AG04449 (cell line): ENCODE measurements around the gene FAM229A.
A peak's percentile ranks its signal among the peaks of the same experiment; 100 is the strongest.

Experiments used
- CTCF ChIA-PET: fragments of 350-600 bp; formaldehyde crosslinking; extraction: SDS; loops from one replicate; lab custom pipeline; 2021; ENCODE audit warnings: antibody characterized with exemption; lab: Yijun Ruan, JAX
- POLR2A ChIA-PET: fragments of 400-600, 350-600 bp; formaldehyde crosslinking; extraction: SDS; loops from one replicate; lab custom pipeline; 2020; ENCODE audit warnings: antibody characterized with exemption, inconsistent platforms; lab: Yijun Ruan, JAX
- DNase-seq: peaks from one replicate; pipeline ENCODE4 v3.0.0-alpha.2; 2010; ENCODE audit warnings: low read depth, low spot score
- H3K4me3 ChIP-seq: 2 replicates; pipeline ENCODE4 v1.5.1; 2011; ENCODE audit warnings: low read depth, mild to moderate bottlenecking, control low read depth, low read length
- TF ChIP-seq, protein P1 (sequence below): IDR thresholded peaks from one replicate; pipeline ENCODE4 v1.5.1; 2011; ENCODE audit warnings: mild to moderate bottlenecking, moderate library complexity, low read length, control low read depth, inconsistent platforms; ENCODE audit not compliant: insufficient read depth; ENCODE audit errors: missing control alignments

FAM229A gene

DNA sequence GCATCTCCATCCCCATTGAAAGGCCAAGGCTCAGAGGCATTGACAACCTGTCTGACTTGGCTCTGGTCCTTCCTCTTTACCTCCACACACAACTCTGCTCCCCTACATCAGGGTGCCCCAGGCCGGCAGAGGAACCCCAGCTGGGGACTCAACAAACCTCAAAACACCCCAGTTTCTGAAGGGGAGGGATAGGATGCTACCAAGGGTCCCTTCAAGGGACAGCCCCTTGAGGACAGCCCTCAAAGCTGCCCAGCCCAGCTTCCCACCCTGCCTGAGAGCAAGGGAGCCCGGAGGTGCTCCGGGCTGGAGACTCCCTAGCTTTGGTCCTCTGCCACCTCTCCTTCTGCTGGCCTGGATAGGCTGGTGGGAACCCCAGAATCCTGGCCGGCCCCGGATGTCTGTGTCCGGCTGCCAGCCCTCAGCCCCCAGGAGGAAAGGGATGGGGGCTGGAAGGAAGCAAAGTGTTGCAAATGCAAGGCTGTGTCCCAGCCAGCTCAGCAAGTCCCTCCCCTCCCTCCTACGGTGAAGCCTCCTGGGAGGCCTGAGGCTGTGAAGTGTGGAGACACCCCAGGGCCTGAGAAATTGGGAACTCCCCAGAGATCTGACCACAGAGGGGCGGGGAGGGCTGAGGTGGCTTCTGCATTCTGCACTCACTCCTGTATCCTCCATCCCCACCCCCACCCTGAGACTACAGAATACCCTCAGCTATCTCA, 25.2 kb downstream of the FAM229A start:
- ChIA-PET CTCF (interaction anchor here (1.1 to 2.8 kb wide), 4 partner anchors 10 to 121 kb away, joined by 6 to 15 read pairs (median 10); no protein-coding TSS in a partner anchor), POLR2A (interaction anchor here (1.9 to 2.4 kb wide), 5 partner anchors 9 to 96 kb away, joined by 8 to 38 read pairs (median 19); no protein-coding TSS in a partner anchor)
- no peak for DNase-seq
- no peak overlapping the region for H3K4me3 ChIP-seq
- TF ChIP-seq, protein P1, sequence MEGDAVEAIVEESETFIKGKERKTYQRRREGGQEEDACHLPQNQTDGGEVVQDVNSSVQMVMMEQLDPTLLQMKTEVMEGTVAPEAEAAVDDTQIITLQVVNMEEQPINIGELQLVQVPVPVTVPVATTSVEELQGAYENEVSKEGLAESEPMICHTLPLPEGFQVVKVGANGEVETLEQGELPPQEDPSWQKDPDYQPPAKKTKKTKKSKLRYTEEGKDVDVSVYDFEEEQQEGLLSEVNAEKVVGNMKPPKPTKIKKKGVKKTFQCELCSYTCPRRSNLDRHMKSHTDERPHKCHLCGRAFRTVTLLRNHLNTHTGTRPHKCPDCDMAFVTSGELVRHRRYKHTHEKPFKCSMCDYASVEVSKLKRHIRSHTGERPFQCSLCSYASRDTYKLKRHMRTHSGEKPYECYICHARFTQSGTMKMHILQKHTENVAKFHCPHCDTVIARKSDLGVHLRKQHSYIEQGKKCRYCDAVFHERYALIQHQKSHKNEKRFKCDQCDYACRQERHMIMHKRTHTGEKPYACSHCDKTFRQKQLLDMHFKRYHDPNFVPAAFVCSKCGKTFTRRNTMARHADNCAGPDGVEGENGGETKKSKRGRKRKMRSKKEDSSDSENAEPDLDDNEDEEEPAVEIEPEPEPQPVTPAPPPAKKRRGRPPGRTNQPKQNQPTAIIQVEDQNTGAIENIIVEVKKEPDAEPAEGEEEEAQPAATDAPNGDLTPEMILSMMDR: no peak

DNA sequence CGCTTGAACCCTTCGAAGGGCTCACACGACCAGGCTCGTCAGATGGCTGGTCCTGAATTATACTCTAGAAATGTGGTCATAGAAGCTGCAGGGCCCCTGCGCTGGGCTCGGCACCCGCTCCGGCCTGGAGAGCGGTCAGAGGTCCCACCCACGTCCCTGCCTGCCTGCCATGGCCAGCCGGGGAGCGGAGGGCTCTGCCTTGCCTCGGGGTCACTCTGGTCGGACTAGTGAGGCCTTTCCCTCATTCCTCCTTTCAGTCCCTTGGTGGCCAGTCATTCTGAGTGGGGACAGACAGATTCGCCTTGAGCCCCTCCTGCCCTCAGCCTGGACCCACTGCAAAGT, 25.7 kb downstream of the FAM229A start:
- no peak for DNase-seq
- POLR2A ChIA-PET: interaction anchor here (0.5 to 2.4 kb wide), 32 partner anchors 9 to 264 kb away, joined by 3 to 38 read pairs (median 5); partner anchors contain the start of genes BSDC1, CCDC28B, FAM167B and FAM229A
- peak overlapping the region; percentile 77 for H3K4me3 ChIP-seq
- TF ChIP-seq, protein P1: no peak
- CTCF ChIA-PET: interaction anchor here (0.9 to 2.8 kb wide), 7 partner anchors 9 to 121 kb away, joined by 3 to 15 read pairs (median 4); partner anchors contain the start of genes EIF3I and TMEM234

DNA sequence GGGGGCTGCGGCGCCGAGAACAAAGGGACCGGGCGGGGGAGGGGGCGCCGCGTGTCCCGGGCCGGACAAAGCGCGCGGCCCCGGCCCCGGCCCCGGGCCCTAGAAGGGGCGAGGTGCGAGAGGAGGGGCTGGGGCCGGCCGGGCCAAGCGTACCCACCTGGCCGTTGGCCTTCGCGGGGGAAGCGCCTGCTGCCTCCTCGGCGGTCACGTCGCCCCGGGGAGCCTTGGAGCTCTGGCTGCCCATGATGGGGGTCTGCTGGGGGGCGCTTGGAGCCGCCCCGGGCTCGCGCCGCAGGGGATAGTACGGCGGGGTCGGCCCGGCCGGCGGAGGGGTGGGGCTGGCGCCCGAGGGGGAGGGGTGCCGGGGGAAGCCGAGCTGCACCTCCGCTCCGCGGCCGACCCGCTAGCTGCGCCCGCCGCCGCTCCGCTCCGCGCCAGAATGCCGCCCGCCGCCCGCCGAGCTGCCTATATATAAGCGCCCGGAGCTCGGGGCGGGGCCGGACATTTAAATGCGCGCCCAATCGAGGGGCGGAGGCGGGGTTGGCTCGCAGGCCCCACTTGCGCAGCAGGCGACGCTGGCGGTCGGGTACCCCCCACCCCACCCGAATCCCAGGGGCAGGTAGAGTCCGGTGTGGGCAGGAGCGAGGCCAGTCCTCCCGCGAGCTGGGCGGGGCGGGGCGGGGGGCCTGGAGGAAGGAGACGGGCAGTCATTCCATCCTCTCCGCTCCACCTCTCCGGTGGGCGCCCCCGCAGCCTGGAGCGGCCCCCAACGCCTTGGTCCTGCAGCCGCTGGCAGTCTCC, 26.3 kb downstream of the FAM229A start, which contains the start of gene MARCKSL1:
Gene MARCKSL1 (minus strand): TSS at position 444 of the 801 bp plus-strand sequence. CDS start 200 bp downstream, at position 244.
- TF ChIP-seq, protein P1: no peak
- ChIA-PET POLR2A (interaction anchor here (0.5 to 2.4 kb wide), 35 partner anchors 8 to 263 kb away, joined by 3 to 38 read pairs (median 5); partner anchors contain the start of genes BSDC1, CCDC28B, FAM167B and FAM229A), CTCF (interaction anchor here (0.6 to 2.8 kb wide), 9 partner anchors 9 to 153 kb away, joined by 3 to 15 read pairs (median 4); partner anchors contain the start of genes EIF3I and TMEM234)
- H3K4me3 ChIP-seq: peak within 1 kb of the TSS; percentile 77
- no peak for DNase-seq

DNA sequence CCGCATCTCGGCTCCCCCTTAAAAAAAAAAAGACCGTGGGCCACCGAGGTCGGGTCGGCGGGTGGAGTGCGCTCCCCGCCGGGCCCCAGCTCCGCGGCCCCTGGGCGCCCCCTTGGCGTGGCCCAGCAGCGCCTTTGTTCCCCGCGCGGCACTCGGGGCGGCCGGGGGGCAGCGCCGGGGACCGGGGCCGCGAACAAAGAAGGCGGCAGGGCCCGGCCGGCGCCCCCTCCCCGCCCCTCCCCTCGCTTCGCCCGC, 26.8 kb downstream of the FAM229A start:
- H3K4me3 ChIP-seq: peak overlapping the region; percentile 77
- TF ChIP-seq, protein P1: no peak
- no peak for DNase-seq
- ChIA-PET POLR2A (interaction anchor here (0.6 to 2.4 kb wide), 30 partner anchors 8 to 263 kb away, joined by 3 to 38 read pairs (median 5); partner anchors contain the start of genes BSDC1, CCDC28B, FAM229A and HDAC1), CTCF (interaction anchor here (0.6 to 2.8 kb wide), 5 partner anchors 11 to 153 kb away, joined by 3 to 15 read pairs (median 4); partner anchors contain the start of genes EIF3I and TMEM234)

DNA sequence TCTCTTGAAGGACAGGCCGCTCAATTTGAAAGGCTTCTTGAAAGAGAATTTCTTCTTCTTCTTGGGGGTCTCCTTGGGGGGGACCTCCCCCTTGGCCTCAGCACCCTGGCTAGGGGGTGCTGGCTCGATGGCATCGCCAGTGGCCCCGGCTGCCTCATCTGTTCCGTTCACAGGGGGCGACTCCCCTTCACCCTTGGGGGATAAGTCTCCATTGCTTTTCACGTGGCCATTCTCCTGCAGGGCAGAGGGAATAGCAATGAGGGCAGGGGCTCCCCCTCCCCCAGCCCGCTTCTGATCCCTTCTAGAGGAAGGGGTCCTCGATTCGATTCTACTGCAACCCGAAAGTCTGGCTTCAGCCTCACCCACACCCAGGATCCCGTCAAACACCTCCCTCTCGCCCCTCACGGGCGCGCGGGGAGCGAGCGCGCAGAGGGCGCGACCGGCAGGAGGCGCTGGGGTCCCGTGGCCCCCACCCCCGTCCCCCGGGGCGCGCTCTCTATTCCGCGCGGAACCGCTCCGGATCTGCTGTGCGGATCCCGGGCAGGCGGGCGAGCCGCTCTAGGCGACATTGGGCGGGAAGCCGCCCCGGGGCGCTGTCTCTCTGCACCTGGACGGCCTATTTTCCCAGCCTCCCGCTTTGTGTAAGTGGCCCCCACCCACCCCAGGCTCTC, 27.3 kb downstream of the FAM229A start:
- POLR2A ChIA-PET: interaction anchor here (0.6 to 2.4 kb wide), 15 partner anchors 11 to 119 kb away, joined by 3 to 38 read pairs (median 8); partner anchors contain the start of genes FAM229A, HDAC1 and TSSK3
- TF ChIP-seq, protein P1: peak; percentile 78
- no peak for DNase-seq
- CTCF ChIA-PET: interaction anchor here (0.6 to 2.8 kb wide), 3 partner anchors 113 to 152 kb away, joined by 3 to 15 read pairs (median 4); partner anchors contain the start of genes EIF3I and TMEM234
- peak overlapping the region; percentile 77 for H3K4me3 ChIP-seq
